OCI-LY7 (cell line): Measurements from ENCODE around the gene IER3. TPM values are rescaled to one million over a fixed set of nuclear protein-coding genes. Genes with fewer than 3 reads are reported as not detected.
A peak's percentile ranks its signal among the peaks of the same experiment; 100 is the strongest.

ENCODE experiments used
- BruUV-seq: library from RNA; stranded (reverse); fragments of 400-500 nt; replicated peaks from 2 replicates; lab custom pipeline; 2021; lab: Mats Ljungman, UMichigan
- CTCF ChIA-PET: fragments of 300-600 bp; sonication (Branson Sonifier 250); formaldehyde crosslinking; loops from one replicate; lab custom pipeline; 2022; ENCODE audit warnings: antibody characterized with exemption; ENCODE audit not compliant: unreplicated experiment; lab: Charles Lee
- POLR2A ChIA-PET: fragments of 300-600 bp; sonication (Branson Sonifier 250); formaldehyde crosslinking; loops from one replicate; lab custom pipeline; 2022; ENCODE audit warnings: antibody characterized with exemption; lab: Charles Lee
- DNase-seq: peaks from one replicate; pipeline ENCODE4 v3.0.0-alpha.2; 2015; ENCODE audit warnings: low spot score
- H2AFZ ChIP-seq: fragments of 200-600 bp; sonication (generic), shearing (Covaris generic); 2 replicates; pipeline ENCODE4 v1.6.1; 2014; ENCODE audit warnings: mild to moderate bottlenecking, antibody characterized with exemption, low read length, moderate library complexity
- H3K27ac ChIP-seq: fragments of 200-600 bp; sonication (generic); 2 replicates; pipeline ENCODE4 v1.5.1; 2014; ENCODE audit warnings: mixed run types, low read depth, mild to moderate bottlenecking, moderate library complexity, low read length, inconsistent platforms; ENCODE audit not compliant: poor library complexity, severe bottlenecking
- H3K36me3 ChIP-seq: fragments of 200-600 bp; sonication (generic); 2 replicates; pipeline ENCODE4 v1.6.1; 2014; ENCODE audit warnings: mild to moderate bottlenecking, antibody characterized with exemption, low read length, moderate library complexity, mixed read lengths; ENCODE audit not compliant: insufficient read depth
- H3K4me1 ChIP-seq: fragments of 200-600 bp; sonication (generic); 2 replicates; pipeline ENCODE4 v1.5.1; 2014; ENCODE audit warnings: mild to moderate bottlenecking, low read length; ENCODE audit not compliant: insufficient read depth, poor library complexity, severe bottlenecking
- H3K4me2 ChIP-seq: fragments of 200-600 bp; sonication (generic); 2 replicates; pipeline ENCODE4 v1.6.1; 2014; ENCODE audit warnings: mild to moderate bottlenecking, low read length
- H3K4me3 ChIP-seq: fragments of 200-600 bp; sonication (generic); 2 replicates; pipeline ENCODE4 v1.5.1; 2014; ENCODE audit warnings: mild to moderate bottlenecking, low read depth, low read length; ENCODE audit not compliant: poor library complexity, severe bottlenecking
- H3K79me2 ChIP-seq: fragments of 200-600 bp; sonication (generic); 2 replicates; pipeline ENCODE4 v1.6.1; 2016; ENCODE audit warnings: low read depth, mild to moderate bottlenecking, low read length, moderate library complexity, mixed read lengths; ENCODE audit not compliant: insufficient read depth
- H3K9me2 ChIP-seq: fragments of 200-600 bp; sonication (generic); 2 replicates; pipeline ENCODE4 v1.6.1; 2016; ENCODE audit warnings: mild to moderate bottlenecking, low read length, mixed read lengths; ENCODE audit not compliant: insufficient read depth
- H3K9me3 ChIP-seq: fragments of 200-600 bp; sonication (generic); 2 replicates; pipeline ENCODE4 v1.6.1; 2014; ENCODE audit warnings: mild to moderate bottlenecking, mixed run types, low read length, mixed read lengths
- H4K20me1 ChIP-seq: fragments of 200-600 bp; sonication (generic); 2 replicates; pipeline ENCODE4 v1.6.1; 2014; ENCODE audit warnings: mild to moderate bottlenecking, antibody characterized with exemption, low read length, moderate library complexity, mixed read lengths; ENCODE audit not compliant: insufficient read depth
- EZH2phosphoT487 ChIP-seq: fragments of 200-600 bp; sonication (generic); IDR thresholded peaks from 2 replicates; pipeline ENCODE4 v1.6.1; 2018; ENCODE audit warnings: low read depth, borderline replicate concordance, mild to moderate bottlenecking, mixed run types, antibody characterized with exemption, low read length, moderate library complexity, mixed read lengths
- intact Hi-C: fragments of 100-400 bp; cut with micrococcal nuclease; formaldehyde crosslinking; loops from one replicate; pipeline ENCODE4 v1.10.0; 2022; ENCODE audit not compliant: unreplicated experiment
- total RNA-seq, 2 experiments: library from RNA; depleted of rRNA in 1 of 2; stranded (reverse); fragments of >200 nt in 1 of 2; shearing (Covaris generic) in 1 of 2; gene quantifications; 2 replicates each; pipeline ENCODE4 v1.2.3, GENCODE V29; 2014 to 2022
- TF ChIP-seq, protein P1 (sequence below): fragments of 200-600 bp; sonication (generic); conservative IDR thresholded peaks from 2 replicates; pipeline ENCODE4 v1.5.1; 2014; ENCODE audit warnings: mild to moderate bottlenecking, antibody characterized with exemption, low read length, moderate library complexity, mixed read lengths

IER3 gene
- total RNA-seq, 2 experiments from 2014 or later, result 1.3 to 2.8 TPM

DNA sequence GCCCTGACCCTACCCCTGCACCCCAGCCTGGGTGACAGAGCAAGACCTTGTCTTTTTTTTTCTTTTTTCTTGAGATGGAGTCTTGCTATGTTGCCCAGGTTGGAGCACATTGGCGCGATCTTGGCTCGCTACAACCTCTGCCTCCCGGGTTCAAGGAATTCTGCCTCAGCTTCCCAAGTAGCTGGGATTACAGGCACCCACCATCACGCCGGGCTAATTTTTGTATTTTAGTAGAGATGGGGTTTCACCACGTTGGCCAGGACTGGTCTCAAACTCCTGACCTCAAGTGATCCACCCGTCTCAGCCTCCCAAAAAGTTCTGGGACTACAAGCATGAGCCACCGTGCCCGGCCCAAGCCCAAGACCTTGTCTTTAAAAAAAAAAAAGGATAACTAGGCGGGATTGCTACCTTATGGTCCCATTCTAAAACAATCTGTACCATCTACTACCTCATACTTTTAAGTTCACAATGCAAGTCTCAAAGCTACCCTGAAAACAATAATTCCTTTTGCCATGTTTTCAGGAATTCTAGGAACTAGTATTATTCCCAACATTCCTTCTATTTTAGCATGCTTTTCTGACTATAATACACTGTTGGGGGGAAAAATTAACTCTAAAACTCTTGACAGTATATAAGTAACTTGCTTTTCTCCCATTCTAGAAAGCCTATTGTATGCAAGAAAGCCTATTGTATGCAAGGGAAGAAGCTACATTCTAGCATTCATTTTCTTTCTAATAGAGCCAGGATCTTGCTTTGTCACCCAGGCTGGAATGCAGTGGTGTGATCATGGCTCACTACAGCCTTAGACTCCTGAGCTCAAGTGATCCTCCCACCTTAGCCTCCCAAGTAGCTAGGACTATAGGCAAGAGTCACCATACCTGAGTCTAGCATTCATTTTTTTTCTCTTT, 17.6 kb downstream of the IER3 start:
- no peak overlapping the region for H3K4me3 ChIP-seq
- DNase-seq, result no peak
- BruUV-seq, result no TSS peak
- H3K9me3 ChIP-seq, result no peaks in the 10 kb centered on the region
- POLR2A ChIA-PET, result interaction anchor here (0.7 to 1.7 kb wide), 5 partner anchors 11 to 109 kb away, joined by 3 to 6 read pairs (median 3); partner anchors contain the start of gene MRPS18B
- H3K4me1 ChIP-seq, result peaks cover 62% of the 10 kb centered on the region
- peak overlapping the region; percentile 13 for H3K27ac ChIP-seq
- H3K4me2 ChIP-seq, result no peak overlapping the region
- peaks cover 42% of the 10 kb centered on the region for H3K79me2 ChIP-seq
- peaks cover 35% of the 10 kb centered on the region for H4K20me1 ChIP-seq
- no peak overlapping the region for H2AFZ ChIP-seq
- no peaks in the 10 kb centered on the region for H3K9me2 ChIP-seq
- intact Hi-C loops, result no loop called here
- H3K36me3 ChIP-seq, result peaks cover 79% of the 10 kb centered on the region
- no peak for TF ChIP-seq EZH2phosphoT487
- TF ChIP-seq, protein P1, sequence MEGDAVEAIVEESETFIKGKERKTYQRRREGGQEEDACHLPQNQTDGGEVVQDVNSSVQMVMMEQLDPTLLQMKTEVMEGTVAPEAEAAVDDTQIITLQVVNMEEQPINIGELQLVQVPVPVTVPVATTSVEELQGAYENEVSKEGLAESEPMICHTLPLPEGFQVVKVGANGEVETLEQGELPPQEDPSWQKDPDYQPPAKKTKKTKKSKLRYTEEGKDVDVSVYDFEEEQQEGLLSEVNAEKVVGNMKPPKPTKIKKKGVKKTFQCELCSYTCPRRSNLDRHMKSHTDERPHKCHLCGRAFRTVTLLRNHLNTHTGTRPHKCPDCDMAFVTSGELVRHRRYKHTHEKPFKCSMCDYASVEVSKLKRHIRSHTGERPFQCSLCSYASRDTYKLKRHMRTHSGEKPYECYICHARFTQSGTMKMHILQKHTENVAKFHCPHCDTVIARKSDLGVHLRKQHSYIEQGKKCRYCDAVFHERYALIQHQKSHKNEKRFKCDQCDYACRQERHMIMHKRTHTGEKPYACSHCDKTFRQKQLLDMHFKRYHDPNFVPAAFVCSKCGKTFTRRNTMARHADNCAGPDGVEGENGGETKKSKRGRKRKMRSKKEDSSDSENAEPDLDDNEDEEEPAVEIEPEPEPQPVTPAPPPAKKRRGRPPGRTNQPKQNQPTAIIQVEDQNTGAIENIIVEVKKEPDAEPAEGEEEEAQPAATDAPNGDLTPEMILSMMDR, result no peak
- CTCF ChIA-PET, result interaction anchor here (0.6 kb wide), 1 partner anchor 74 kb away, joined by 5 read pairs; no protein-coding TSS in a partner anchor

DNA sequence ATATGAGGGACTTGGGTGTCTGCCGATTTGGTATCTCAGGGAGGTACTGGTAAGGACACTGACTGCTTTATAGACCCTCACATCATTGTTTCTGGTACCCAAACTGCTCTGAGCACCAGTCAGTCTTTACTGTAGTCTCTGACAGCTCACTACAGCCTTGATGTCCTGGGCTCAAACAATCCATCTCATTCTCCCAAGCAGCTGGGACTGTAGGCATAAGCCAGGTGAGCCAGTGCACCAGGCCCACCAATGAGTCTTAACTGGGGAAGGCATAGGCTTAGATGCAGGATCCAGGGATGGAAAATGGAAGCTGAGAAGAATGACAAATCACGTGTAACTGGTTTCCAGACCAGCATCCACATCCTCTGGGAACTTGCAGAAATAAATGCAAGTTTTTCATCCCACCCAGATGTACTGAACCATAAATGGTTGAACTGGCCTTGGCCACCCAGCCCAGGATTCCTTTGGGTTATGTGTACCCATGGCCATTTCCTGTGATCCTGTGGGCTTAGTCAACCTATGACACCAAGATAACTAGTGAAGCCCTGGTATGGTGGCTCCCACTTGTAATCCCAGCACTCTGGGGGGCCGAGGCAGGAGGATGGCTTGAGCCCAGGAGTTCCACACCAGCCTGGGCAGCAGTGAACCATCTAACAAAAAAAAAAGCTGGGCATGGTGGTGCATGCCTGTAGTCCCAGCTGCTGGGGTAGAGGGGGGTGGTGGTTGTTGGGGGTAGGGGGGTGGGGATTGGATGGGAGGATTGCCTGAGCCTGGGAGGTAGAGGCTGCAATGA, 18.4 kb downstream of the IER3 start:
- BruUV-seq, result no TSS peak
- no peak overlapping the region for H2AFZ ChIP-seq
- H3K4me2 ChIP-seq, result peak overlapping the region; percentile 95; the same call in 1 of the 2 replicates
- peak overlapping the region; percentile 32 for H3K27ac ChIP-seq
- intact Hi-C loops, result no loop called here
- DNase-seq, result peak; percentile 38
- peaks cover 53% of the 10 kb centered on the region for H3K4me1 ChIP-seq
- no peak overlapping the region for H3K4me3 ChIP-seq
- TF ChIP-seq, protein P1, result no peak
- TF ChIP-seq EZH2phosphoT487, result no peak
- H3K79me2 ChIP-seq, result peaks cover 50% of the 10 kb centered on the region
- ChIA-PET POLR2A (interaction anchor here (1.7 kb wide), 1 partner anchor 34 kb away, joined by 6 read pairs; no protein-coding TSS in a partner anchor), CTCF (interaction anchor here (0.6 kb wide), 1 partner anchor 75 kb away, joined by 5 read pairs; no protein-coding TSS in a partner anchor)
- peaks cover 86% of the 10 kb centered on the region for H3K36me3 ChIP-seq
- H3K9me3 ChIP-seq, result no peaks in the 10 kb centered on the region
- H4K20me1 ChIP-seq, result peaks cover 35% of the 10 kb centered on the region
- no peaks in the 10 kb centered on the region for H3K9me2 ChIP-seq
